Small intestine (tissue), 7 donors: ENCODE results near the gene XYLT1. TPM values are rescaled to one million over a fixed set of nuclear protein-coding genes. Genes with fewer than 3 reads are reported as not detected.
A peak's percentile ranks its signal among the peaks of the same experiment; 100 is the strongest.

Source experiments
- DNase-seq, 2 donors: peaks; one replicate each; pipeline versions ENCODE4 v3.0.0 to v3.0.0-alpha.2; 2013
- FAIRE-seq: peaks from 2 replicates; lab custom pipeline; 2012; peaks lifted over from hg19 to GRCh38; lab: Jason Lieb, UNC
- H3K27ac ChIP-seq, 3 donors: one replicate each; pipeline ENCODE4 v1.5.1; 2013; ENCODE audit warnings: low read length in 2 of 3, mild to moderate bottlenecking in 2 of 3, control low read depth in 1 of 3, inconsistent platforms in 1 of 3, low read depth in 1 of 3, moderate library complexity in 1 of 3
- H3K27me3 ChIP-seq, 3 donors: one replicate each; pipeline ENCODE4 v1.6.1; 2013; ENCODE audit warnings: low read length in 3 of 3, inconsistent platforms in 1 of 3; ENCODE audit not compliant: control insufficient read depth in 3 of 3, insufficient read depth in 3 of 3
- H3K36me3 ChIP-seq, 3 donors: one replicate each; pipeline ENCODE4 v1.6.1; 2013; ENCODE audit warnings: low read length in 3 of 3, inconsistent platforms in 1 of 3, low read depth in 1 of 3, mild to moderate bottlenecking in 1 of 3, moderate library complexity in 1 of 3; ENCODE audit not compliant: control insufficient read depth in 3 of 3, insufficient read depth in 2 of 3
- H3K4me1 ChIP-seq, 3 donors: one replicate each; pipeline ENCODE4 v1.6.1; 2013; ENCODE audit warnings: low read length in 2 of 3, inconsistent platforms in 1 of 3, low read depth in 1 of 3, mild to moderate bottlenecking in 1 of 3, moderate library complexity in 1 of 3; ENCODE audit not compliant: control insufficient read depth in 3 of 3, insufficient read depth in 2 of 3
- H3K4me3 ChIP-seq, 3 donors: one replicate each; pipeline ENCODE4 v1.5.1; 2013; ENCODE audit warnings: low read length in 3 of 3, control low read depth in 1 of 3, inconsistent platforms in 1 of 3, low read depth in 1 of 3, mild to moderate bottlenecking in 1 of 3, moderate library complexity in 1 of 3
- H3K9me3 ChIP-seq, 2 donors: one replicate each; pipeline ENCODE4 v1.6.1; 2013; ENCODE audit warnings: low read depth in 1 of 2, low read length in 1 of 2; ENCODE audit not compliant: control insufficient read depth in 2 of 2, insufficient read depth in 1 of 2
- WGBS, 3 donors: extraction: QIAGEN DNeasy Blood & Tissue Kit; methylation state at CpG; one replicate each; pipeline ENCODE4 v1.1.7; 2013; 5-methylcytosine and 5-hydroxymethylcytosine counted together
- polyA plus RNA-seq, 4 donors: library from polyadenylated mRNA; stranded (reverse) in 3 of 4; unstranded in 1 of 4; fragments of 200-250 nt in 3 of 4; fragments of 120-200 nt in 1 of 4; gene quantifications; one replicate each; pipeline versions ENCODE4 v1.2.1 to v1.2.3, GENCODE V29; 2013
- donor health status: healthy with polysubstance abuse.
- donor health status: control.
- donor health status: control.
- donor health status: Bipolar disorder and iron deficiency.
- donor health status: healthy.

Gene XYLT1
- polyA plus RNA-seq, 4 donors: 1.9 to 11.2 (median 4.1) TPM

DNA sequence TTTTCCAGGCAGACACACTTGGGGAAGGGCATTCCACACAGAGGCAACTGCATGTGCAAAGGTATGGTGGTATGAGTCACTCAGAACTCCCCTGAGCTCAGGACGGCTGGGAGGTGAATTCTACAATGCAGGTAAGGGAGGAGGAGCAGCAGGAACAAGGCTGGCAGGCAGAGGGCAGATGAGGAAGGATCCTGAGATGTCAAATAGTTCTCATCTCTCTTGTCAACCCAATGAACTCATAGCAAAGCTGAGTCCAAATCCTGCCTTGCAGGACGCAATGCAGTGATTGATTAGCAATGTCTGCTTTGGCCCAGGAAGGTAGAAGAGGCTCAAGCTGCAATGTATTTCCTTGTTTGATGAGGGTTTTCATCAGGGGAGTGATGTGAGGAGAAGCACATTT lies 243.5 kb downstream of the XYLT1 start:
- Histone ChIP-seq H3K9me3 (no peaks in the 10 kb centered on the region), H3K4me1 (peaks cover 4 to 21% (median 5%) of the 10 kb centered on the region in 3 donors), H3K36me3 (peaks cover 0 to 4% (median 2%) of the 10 kb centered on the region in 3 donors), H3K27ac (peak overlapping the region in 1 of 3 donors; percentile 3), H3K27me3 (no peaks in the 10 kb centered on the region), H3K4me3 (no peak overlapping the region)
- peak; percentile 21 to 81 for DNase-seq
- WGBS, 3 donors: 14 to 47% (median 42%) methylated on average over 2 of the region's 2 CpGs
- FAIRE-seq: no peak

DNA sequence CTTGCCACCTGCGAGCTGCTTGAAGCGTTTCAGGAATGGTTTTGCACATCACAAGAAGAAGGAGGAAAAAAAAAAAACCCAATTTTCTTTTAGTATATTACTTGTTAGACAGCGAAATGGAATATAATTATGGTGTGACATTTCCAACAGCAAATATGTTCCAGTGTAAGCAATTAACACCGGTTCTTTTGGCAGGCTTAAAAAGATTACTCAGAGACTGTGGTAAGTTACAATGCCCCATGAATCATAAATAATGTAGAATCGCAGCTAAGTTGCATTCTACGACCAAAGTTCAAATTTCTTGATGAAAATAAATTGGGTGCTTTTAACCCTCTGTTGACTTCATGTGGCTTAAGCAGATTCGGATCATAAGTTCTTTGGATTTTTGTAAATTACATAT lies 245.2 kb downstream of the XYLT1 start:
- Histone ChIP-seq H3K4me1 (peaks cover 4 to 21% (median 5%) of the 10 kb centered on the region in 3 donors), H3K36me3 (peaks cover 0 to 2% (median 0%) of the 10 kb centered on the region in 3 donors), H3K9me3 (no peaks in the 10 kb centered on the region), H3K4me3 (no peak overlapping the region), H3K27ac (peak overlapping the region; percentile 39 to 68 (median 45)), H3K27me3 (no peaks in the 10 kb centered on the region)
- FAIRE-seq (no peak), DNase-seq (peak; percentile 26 to 50)
- 11 to 45% (median 24%) methylated on average over 7 of the region's 7 CpGs for WGBS, 3 donors

DNA sequence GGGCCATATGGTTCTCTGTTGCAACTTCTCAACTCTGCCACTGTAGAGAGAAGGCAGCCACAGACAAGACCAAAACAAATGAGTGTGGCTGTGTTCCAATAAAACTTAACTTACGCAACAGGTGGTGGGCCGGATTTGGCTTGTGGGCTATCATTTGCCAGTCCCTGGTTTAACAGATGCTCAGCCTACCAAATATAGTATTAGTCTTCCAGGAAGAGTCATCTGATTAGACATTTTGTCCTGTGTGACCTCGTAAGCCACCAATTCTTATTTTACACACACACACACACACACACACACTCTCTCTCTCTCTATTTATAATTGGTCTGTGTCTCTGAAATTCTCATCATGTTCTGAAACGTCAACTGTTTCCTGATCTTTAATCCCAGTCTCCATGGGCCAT lies 245.9 kb downstream of the XYLT1 start:
- Histone ChIP-seq H3K27me3 (no peaks in the 10 kb centered on the region), H3K4me1 (peaks cover 4 to 21% (median 5%) of the 10 kb centered on the region in 3 donors), H3K27ac (peak overlapping the region; percentile 39 to 68 (median 45)), H3K9me3 (no peaks in the 10 kb centered on the region), H3K4me3 (no peak overlapping the region), H3K36me3 (peaks cover 0 to 2% (median 0%) of the 10 kb centered on the region in 3 donors)
- DNase-seq (peak; percentile 45 to 66), FAIRE-seq (no peak)
- WGBS, 3 donors: 2 to 13% (median 6%) methylated on average over 4 of the region's 4 CpGs

DNA sequence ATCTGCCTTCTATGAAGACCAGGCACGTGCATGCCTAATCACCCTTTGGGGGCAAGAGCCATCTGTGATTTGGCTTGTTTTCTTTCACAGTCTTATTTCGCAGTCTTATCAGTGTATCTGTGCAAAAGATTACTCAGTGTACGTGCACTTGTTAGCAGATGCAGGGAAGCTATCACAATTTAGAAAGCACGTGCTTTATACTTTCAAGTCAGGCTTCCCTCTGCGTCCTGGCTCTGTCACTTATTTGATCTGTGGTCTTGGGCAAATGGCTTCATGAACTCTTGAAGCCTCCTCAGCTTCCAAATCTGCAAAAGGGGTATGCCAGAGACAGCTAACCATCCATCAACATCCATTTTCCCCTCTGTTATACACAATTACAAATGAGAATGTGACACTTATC lies 246.4 kb downstream of the XYLT1 start:
- Histone ChIP-seq H3K27me3 (no peaks in the 10 kb centered on the region), H3K27ac (peak overlapping the region in 1 of 3 donors; percentile 39), H3K4me3 (no peak overlapping the region), H3K9me3 (no peaks in the 10 kb centered on the region), H3K4me1 (peaks cover 4 to 21% (median 5%) of the 10 kb centered on the region in 3 donors), H3K36me3 (peaks cover 0 to 2% (median 0%) of the 10 kb centered on the region in 3 donors)
- DNase-seq (no peak), FAIRE-seq (no peak)
- WGBS, 3 donors: 30 to 63% (median 38%) methylated on average over 5 of the region's 5 CpGs

DNA sequence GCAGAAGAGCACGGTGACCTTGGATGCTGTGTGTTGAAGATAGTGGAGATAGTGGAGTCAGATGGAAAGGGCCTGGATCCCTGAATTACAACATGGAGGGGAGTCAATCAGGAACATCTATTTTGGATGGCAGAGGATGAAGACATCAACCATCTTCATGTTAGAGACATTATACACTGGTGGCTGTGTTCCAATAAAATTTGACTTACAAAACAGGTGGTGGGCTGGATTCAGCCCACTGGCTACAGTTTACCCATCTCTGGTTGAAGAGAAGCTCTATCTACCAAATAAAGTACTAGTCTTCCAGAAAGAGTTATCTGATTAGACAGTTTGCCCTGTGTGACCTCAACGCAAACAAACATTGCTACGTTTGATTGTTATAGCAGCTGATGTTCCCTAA lies 247.2 kb downstream of the XYLT1 start:
- no peaks in the 10 kb centered on the region for H3K27me3 ChIP-seq
- H3K4me1 ChIP-seq: peaks cover 4 to 21% (median 5%) of the 10 kb centered on the region in 3 donors
- WGBS, 3 donors: 71 to 80% (median 71%) methylated on average over 3 of the region's 3 CpGs
- no peak overlapping the region for H3K27ac ChIP-seq
- H3K4me3 ChIP-seq: no peak overlapping the region
- H3K9me3 ChIP-seq: no peaks in the 10 kb centered on the region
- no peak for FAIRE-seq
- DNase-seq: no peak
- H3K36me3 ChIP-seq: peaks cover 0 to 2% (median 0%) of the 10 kb centered on the region in 3 donors

DNA sequence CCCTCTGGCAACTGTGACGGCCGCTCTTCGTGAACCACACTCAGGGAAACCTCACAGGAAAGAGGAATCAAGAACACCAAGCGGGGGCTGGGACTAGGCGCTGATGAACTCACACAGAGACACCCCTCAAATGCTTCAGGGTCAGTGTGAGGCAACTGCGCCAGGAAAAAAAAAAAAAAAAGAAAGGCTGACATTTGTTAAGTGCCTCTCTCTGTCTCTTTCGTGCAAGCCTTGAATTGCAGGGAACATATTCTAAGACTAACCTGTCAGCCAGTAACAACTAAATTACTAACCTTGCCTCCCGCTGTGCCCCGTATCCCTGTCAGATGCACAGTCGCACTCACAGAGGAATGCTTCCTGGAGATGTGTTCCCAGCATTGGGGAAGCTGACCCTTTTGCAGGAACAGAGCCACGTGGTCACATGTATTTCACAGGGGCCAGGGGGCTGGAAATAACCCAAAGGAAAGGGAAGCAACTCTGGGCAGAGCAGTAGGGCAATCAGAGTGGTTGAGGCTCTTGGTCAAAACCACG lies 247.8 kb downstream of the XYLT1 start:
- H3K27ac ChIP-seq: no peak overlapping the region
- H3K4me1 ChIP-seq: peaks cover 4 to 21% (median 5%) of the 10 kb centered on the region in 3 donors
- 78 to 93% (median 89%) methylated on average over 12 of the region's 12 CpGs for WGBS, 3 donors
- peaks cover 0 to 2% (median 0%) of the 10 kb centered on the region in 3 donors for H3K36me3 ChIP-seq
- no peak for FAIRE-seq
- H3K4me3 ChIP-seq: no peak overlapping the region
- H3K27me3 ChIP-seq: no peaks in the 10 kb centered on the region
- DNase-seq: no peak
- no peaks in the 10 kb centered on the region for H3K9me3 ChIP-seq

DNA sequence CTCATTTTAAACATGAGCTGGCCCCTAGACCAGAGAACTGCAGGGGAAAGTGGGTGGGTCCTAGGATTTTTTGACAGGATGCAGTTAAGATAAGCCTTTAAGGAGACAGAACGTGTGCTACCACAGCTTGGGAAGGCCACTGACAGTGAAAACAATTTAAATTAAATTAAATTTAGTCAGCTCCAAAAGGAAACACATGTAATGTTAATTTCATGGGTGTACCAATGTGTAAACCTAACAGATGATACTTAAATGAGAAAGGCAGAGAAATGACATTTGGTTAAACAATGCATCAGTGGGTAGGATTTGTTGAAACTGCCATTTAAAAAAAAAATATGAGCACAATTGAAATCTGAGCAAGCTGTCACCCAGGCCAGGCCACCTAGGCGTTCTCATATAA lies 250.8 kb downstream of the XYLT1 start:
- WGBS, 3 donors: 73 to 84% (median 83%) methylated on average over 2 of the region's 2 CpGs
- DNase-seq (no peak), FAIRE-seq (no peak)
- Histone ChIP-seq H3K9me3 (no peaks in the 10 kb centered on the region), H3K27ac (no peak overlapping the region), H3K4me1 (peaks cover 0 to 14% (median 5%) of the 10 kb centered on the region in 3 donors), H3K4me3 (no peak overlapping the region), H3K36me3 (peaks cover 0 to 4% (median 0%) of the 10 kb centered on the region in 3 donors), H3K27me3 (no peaks in the 10 kb centered on the region)

DNA sequence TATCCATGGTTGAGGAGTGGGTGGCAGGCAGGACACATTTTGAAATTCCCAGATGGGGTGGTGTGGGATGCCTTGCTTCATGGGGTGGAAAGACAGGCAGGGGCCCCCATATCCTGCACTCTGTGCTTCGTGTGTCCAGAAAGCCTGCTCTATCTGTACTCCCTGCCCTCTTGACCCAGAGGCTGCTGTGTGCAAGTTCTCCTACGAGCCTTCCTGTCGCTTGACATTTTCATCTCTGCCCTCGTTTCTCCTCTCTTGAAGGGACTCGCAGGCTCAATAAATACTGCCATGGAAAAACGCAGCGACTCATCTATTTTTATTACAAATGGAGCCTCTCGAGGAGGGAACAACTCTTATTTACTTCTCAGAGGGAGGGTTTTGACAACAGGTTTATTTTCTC lies 254.8 kb downstream of the XYLT1 start:
- Histone ChIP-seq H3K4me1 (no peaks in the 10 kb centered on the region), H3K9me3 (peaks cover 0 to 8% of the 10 kb centered on the region in 2 donors), H3K36me3 (peaks cover 0 to 2% (median 0%) of the 10 kb centered on the region in 3 donors), H3K4me3 (no peak overlapping the region), H3K27me3 (no peaks in the 10 kb centered on the region), H3K27ac (no peak overlapping the region)
- no peak for FAIRE-seq
- 71 to 82% (median 76%) methylated on average over 8 of the region's 8 CpGs for WGBS, 3 donors
- DNase-seq: no peak
